Left renal pelvis (tissue), 4 donors: ENCODE data around the gene TRAPPC13. TPM values are rescaled to one million over a fixed set of nuclear protein-coding genes. Genes with fewer than 3 reads are reported as not detected.
"Not testable (repeated sequence)": the region's sequence is repeated elsewhere in the genome, so short reads cannot be mapped to it uniquely, and the experiment has no call there.

ENCODE experiments used
- DNase-seq, 4 donors: peaks; one replicate each; pipeline ENCODE4 v3.0.0-alpha.2; 2013; ENCODE audit warnings: low read depth in 4 of 4, low spot score in 3 of 4
- polyA plus RNA-seq, 4 donors: library from polyadenylated mRNA; unstranded; fragments of 120-200 nt; gene quantifications; one replicate each; pipeline ENCODE4 v1.2.1, GENCODE V29; 2013; ENCODE audit not compliant: insufficient read length in 4 of 4

Gene TRAPPC13
- polyA plus RNA-seq, result 10 to 100 TPM; 27.1 to 35.7 (median 33.0) TPM

GRCh38 chr5:65624571-65625555, at the start of gene TRAPPC13, which contains the start of gene SHLD3:
TSS of gene TRAPPC13 (plus strand) at chr5:65625027. CDS start at chr5:65625061, 34 bp downstream.
TSS of gene SHLD3 (plus strand) at chr5:65625027. CDS start at chr5:65629588, 4,561 bp downstream.
- DNase-seq, result peak; percentile 84 to 92 (median 88)

- no peak for DNase-seq
Measured at GRCh38 chr5:65577141-65577540, 47.7 kb upstream of the TRAPPC13 start.

GRCh38 chr5:65588694-65589093, 36.1 kb upstream of the TRAPPC13 start:
- DNase-seq, result no peak

GRCh38 chr5:65601761-65602160, 23.1 kb upstream of the TRAPPC13 start:
- not testable (repeated sequence) for DNase-seq

- DNase-seq, result peak in 2 of 4 donors; percentile 35 to 40
Measured at GRCh38 chr5:65611524-65611923, 13.3 kb upstream of the TRAPPC13 start.

- DNase-seq, result no peak
Measured at GRCh38 chr5:65612298-65612907, 12.4 kb upstream of the TRAPPC13 start.

GRCh38 chr5:65620021-65620420, 4.8 kb upstream of the TRAPPC13 start:
- DNase-seq, result no peak

GRCh38 chr5:65621961-65622360, 2.9 kb upstream of the TRAPPC13 start:
- not testable (repeated sequence) for DNase-seq

- DNase-seq, result no peak
Measured at GRCh38 chr5:65623482-65623881, 1.3 kb upstream of the TRAPPC13 start.

GRCh38 chr5:65624025-65624570, 729 bp upstream of the TRAPPC13 start, which contains the start of gene TRIM23:
TSS of gene TRIM23 (minus strand) at chr5:65624333. CDS start at chr5:65624274, 59 bp downstream.
- DNase-seq, result peak; percentile 88 to 92 (median 90)

GRCh38 chr5:65625743-65626142, 916 bp downstream of the TRAPPC13 start:
- DNase-seq, result no peak

- no peak for DNase-seq
Measured at GRCh38 chr5:65630981-65631380, 6.2 kb downstream of the TRAPPC13 start.

GRCh38 chr5:65640240-65640639, 15.4 kb downstream of the TRAPPC13 start:
- no peak for DNase-seq

GRCh38 chr5:65646938-65647337, 22.1 kb downstream of the TRAPPC13 start:
- DNase-seq, result no peak

- no peak for DNase-seq
Measured at GRCh38 chr5:65647941-65648340, 23.1 kb downstream of the TRAPPC13 start.

GRCh38 chr5:65651144-65651543, 26.3 kb downstream of the TRAPPC13 start:
- DNase-seq, result no peak

GRCh38 chr5:65654713-65655112, 29.9 kb downstream of the TRAPPC13 start:
- no peak for DNase-seq

GRCh38 chr5:65663804-65664521, 39.1 kb downstream of the TRAPPC13 start:
- no peak for DNase-seq

- DNase-seq, result no peak
Measured at GRCh38 chr5:65668696-65669095, 43.9 kb downstream of the TRAPPC13 start.

GRCh38 chr5:65672796-65673195, 48.0 kb downstream of the TRAPPC13 start:
- no peak for DNase-seq
